ENCODE results near the gene FKBP5. TPM values are rescaled to one million over a fixed set of nuclear protein-coding genes. Genes with fewer than 3 reads are reported as not detected.

The FKBP5 gene
- total RNA-seq, 1 donor from 2014 or later, result 5.9 TPM

- no peaks in the 10 kb centered on the region for H3K4me1 Mint-ChIP-seq (ENCODE audit: low read depth)
- no peak overlapping the region for H3K27ac Mint-ChIP-seq
- no peak for TF ChIP-seq CTCF (IDR thresholded peaks at IDR 0.05; ENCODE audit: unreplicated experiment)
- H3K4me3 Mint-ChIP-seq (ENCODE audit: low read depth), result no peak overlapping the region
- H3K9me3 Mint-ChIP-seq (ENCODE audit: low read depth), result peaks cover 3% of the 10 kb centered on the region
- no peak for DNase-seq (ENCODE audit: low spot score, unreplicated experiment)
- H3K36me3 Mint-ChIP-seq (ENCODE audit: insufficient read depth), result no peaks in the 10 kb centered on the region
- no peaks in the 10 kb centered on the region for H3K27me3 Mint-ChIP-seq
Observed at GRCh38 chr6:35654883-35655282, 33.8 kb downstream of the FKBP5 start.

- Mint-ChIP-seq H3K27ac (no peak overlapping the region), H3K27me3 (peaks cover 3% of the 10 kb centered on the region), H3K36me3 (ENCODE audit: insufficient read depth) (no peaks in the 10 kb centered on the region), H3K4me3 (ENCODE audit: low read depth) (no peak overlapping the region), H3K4me1 (ENCODE audit: low read depth) (no peaks in the 10 kb centered on the region), H3K9me3 (ENCODE audit: low read depth) (peaks cover 3% of the 10 kb centered on the region)
- no peak for DNase-seq (ENCODE audit: low spot score, unreplicated experiment)
- TF ChIP-seq CTCF (IDR thresholded peaks at IDR 0.05; ENCODE audit: unreplicated experiment), result no peak
Observed at GRCh38 chr6:35651244-35651643, 37.5 kb downstream of the FKBP5 start.

- DNase-seq (ENCODE audit: low spot score, unreplicated experiment), result no peak
- no peaks in the 10 kb centered on the region for H3K4me1 Mint-ChIP-seq (ENCODE audit: low read depth)
- no peaks in the 10 kb centered on the region for H3K36me3 Mint-ChIP-seq (ENCODE audit: insufficient read depth)
- H3K27me3 Mint-ChIP-seq, result peaks cover 3% of the 10 kb centered on the region
- no peak for TF ChIP-seq CTCF (IDR thresholded peaks at IDR 0.05; ENCODE audit: unreplicated experiment)
- no peak overlapping the region for H3K4me3 Mint-ChIP-seq (ENCODE audit: low read depth)
- no peak overlapping the region for H3K27ac Mint-ChIP-seq
- peaks cover 3% of the 10 kb centered on the region for H3K9me3 Mint-ChIP-seq (ENCODE audit: low read depth)
Observed at GRCh38 chr6:35650015-35650414, 38.7 kb downstream of the FKBP5 start.

- peaks cover 3% of the 10 kb centered on the region for H3K9me3 Mint-ChIP-seq (ENCODE audit: low read depth)
- TF ChIP-seq CTCF (IDR thresholded peaks at IDR 0.05; ENCODE audit: unreplicated experiment), result no peak
- H3K27ac Mint-ChIP-seq, result no peak overlapping the region
- peaks cover 3% of the 10 kb centered on the region for H3K27me3 Mint-ChIP-seq
- peaks cover 1% of the 10 kb centered on the region for H3K4me1 Mint-ChIP-seq (ENCODE audit: low read depth)
- DNase-seq (ENCODE audit: low spot score, unreplicated experiment), result no peak
- no peak overlapping the region for H3K4me3 Mint-ChIP-seq (ENCODE audit: low read depth)
- no peaks in the 10 kb centered on the region for H3K36me3 Mint-ChIP-seq (ENCODE audit: insufficient read depth)
Observed at GRCh38 chr6:35648203-35648602, 40.5 kb downstream of the FKBP5 start.

DNA sequence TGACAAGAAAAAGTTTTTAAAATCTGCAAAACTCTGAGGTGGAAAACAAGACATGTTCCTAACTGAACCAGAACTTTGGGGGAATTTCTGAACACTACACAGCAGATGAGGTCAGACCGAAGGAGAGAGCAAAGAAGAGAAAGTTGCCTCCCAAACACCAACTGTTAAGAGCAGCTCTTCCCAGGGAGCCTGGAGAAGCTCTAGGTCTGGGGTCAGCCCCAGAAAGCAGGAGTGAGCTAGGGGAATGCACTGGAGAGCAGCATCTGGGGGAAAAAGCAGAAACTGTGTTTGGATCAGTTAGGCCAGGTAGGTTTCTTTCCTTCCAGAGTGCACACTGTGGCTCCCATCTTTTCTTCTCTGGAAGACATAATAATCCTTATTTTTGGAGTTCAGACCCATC, 41.3 kb downstream of the FKBP5 start:
- Mint-ChIP-seq H3K4me3 (ENCODE audit: low read depth) (no peak overlapping the region), H3K27ac (no peak overlapping the region), H3K27me3 (peaks cover 3% of the 10 kb centered on the region), H3K9me3 (ENCODE audit: low read depth) (no peaks in the 10 kb centered on the region), H3K36me3 (ENCODE audit: insufficient read depth) (no peaks in the 10 kb centered on the region), H3K4me1 (ENCODE audit: low read depth) (peaks cover 1% of the 10 kb centered on the region)
- DNase-seq (ENCODE audit: low spot score, unreplicated experiment), result no peak
- TF ChIP-seq CTCF (IDR thresholded peaks at IDR 0.05; ENCODE audit: unreplicated experiment), result no peak
